Naive B cell (primary cell): Measurements from ENCODE around the gene BCL11A. TPM values are rescaled to one million over a fixed set of nuclear protein-coding genes. Genes with fewer than 3 reads are reported as not detected.
"Not testable (repeated sequence)": the region's sequence is repeated elsewhere in the genome, so short reads cannot be mapped to it uniquely, and the experiment has no call there.

Experiments
- ATAC-seq, 2 donors: fragments of 150-1000 bp; cut with Tn5 transposase; 2 replicates each; pipeline ENCODE4 v1.10.0; 2021; ENCODE audit warnings: low read depth in 2 of 2, mild to moderate bottlenecking in 2 of 2, moderate library complexity in 2 of 2
- DNase-seq: peaks from one replicate; pipeline ENCODE4 v3.0.0; 2022
- H3K27ac Mint-ChIP-seq, 6 donors: one replicate each; pipeline ENCODE4 v1.8.0; 2020 to 2022; ENCODE audit warnings: mild to moderate bottlenecking in 6 of 6, mixed read lengths in 6 of 6, moderate library complexity in 5 of 6, inconsistent platforms in 2 of 6
- H3K27me3 Mint-ChIP-seq, 3 donors: one replicate each; pipeline ENCODE4 v1.8.0; 2021 to 2022; ENCODE audit warnings: mixed read lengths in 3 of 3, mild to moderate bottlenecking in 1 of 3
- H3K36me3 Mint-ChIP-seq, 2 donors: one replicate each; pipeline ENCODE4 v1.8.0; 2020 to 2022; ENCODE audit warnings: mixed read lengths in 2 of 2, inconsistent platforms in 1 of 2, mild to moderate bottlenecking in 1 of 2
- H3K4me1 Mint-ChIP-seq, 3 donors: one replicate each; pipeline ENCODE4 v1.8.0; 2020 to 2022; ENCODE audit warnings: mixed read lengths in 3 of 3, inconsistent platforms in 1 of 3, mild to moderate bottlenecking in 1 of 3, moderate library complexity in 1 of 3
- H3K4me3 Mint-ChIP-seq, 8 donors: one replicate each; pipeline ENCODE4 v1.8.0; 2020 to 2022; ENCODE audit warnings: mild to moderate bottlenecking in 8 of 8, mixed read lengths in 8 of 8, moderate library complexity in 8 of 8, inconsistent platforms in 2 of 8
- H3K9me3 Mint-ChIP-seq, 7 donors: one replicate each; pipeline ENCODE4 v1.8.0; 2020 to 2022; ENCODE audit warnings: mixed read lengths in 7 of 7, mild to moderate bottlenecking in 5 of 7, inconsistent platforms in 2 of 7, moderate library complexity in 1 of 7
- polyA plus RNA-seq, 6 donors: library from polyadenylated mRNA; unstranded; fragments of 300-500 nt; fragmentation: Illumina TruSeq; gene quantifications; one replicate each; pipeline ENCODE4 v1.2.3, GENCODE V29; 2021; ENCODE audit warnings: low read depth in 6 of 6

BCL11A gene
- polyA plus RNA-seq, 6 donors from 2014 or later = 152 to 246 (median 192) TPM

GRCh38 chr2:60432035-60432601 is 121.3 kb downstream of the BCL11A start:
- Mint-ChIP-seq H3K9me3 (peaks cover 0 to 4% (median 0%) of the 10 kb centered on the region in 7 donors), H3K27ac (peak overlapping the region in 3 of 6 donors; percentile 34 to 61 (median 58)), H3K27me3 (no peaks in the 10 kb centered on the region), H3K4me1 (peaks cover 21 to 56% (median 44%) of the 10 kb centered on the region in 3 donors), H3K36me3 (no peaks in the 10 kb centered on the region), H3K4me3 (no peak overlapping the region)
- no peak for DNase-seq
- no peak for ATAC-seq

GRCh38 chr2:60429681-60430080 is 123.8 kb downstream of the BCL11A start:
- no peak for ATAC-seq

DNA sequence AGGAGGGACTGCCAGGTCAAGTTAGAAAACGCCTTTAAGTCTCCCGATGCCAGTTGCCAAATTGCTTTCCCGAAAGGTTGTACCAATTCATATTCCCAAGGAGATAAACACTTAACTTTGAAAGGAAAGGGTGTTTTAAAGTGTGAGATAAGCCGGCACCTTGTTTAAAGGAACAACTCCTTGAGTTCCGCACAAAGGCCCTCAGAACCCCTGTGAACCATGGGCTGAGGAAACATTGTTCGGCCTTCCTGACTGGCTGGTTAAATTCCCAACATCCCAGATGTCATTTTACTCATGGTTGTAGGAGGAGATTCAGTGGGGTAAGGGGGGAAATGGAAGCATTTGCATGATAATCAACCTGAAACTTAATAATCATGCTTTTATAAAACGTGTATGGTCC is 126.6 kb downstream of the BCL11A start:
- no peaks in the 10 kb centered on the region for H3K27me3 Mint-ChIP-seq
- peaks cover 10 to 30% (median 25%) of the 10 kb centered on the region in 3 donors for H3K4me1 Mint-ChIP-seq
- DNase-seq = no peak
- peaks cover 0 to 6% (median 0%) of the 10 kb centered on the region in 7 donors for H3K9me3 Mint-ChIP-seq
- ATAC-seq = no peak
- no peak overlapping the region for H3K4me3 Mint-ChIP-seq
- H3K27ac Mint-ChIP-seq = peak overlapping the region in 1 of 6 donors; percentile 78
- no peaks in the 10 kb centered on the region for H3K36me3 Mint-ChIP-seq

More at GRCh38 chr2:60429681-60430080, 123.8 kb downstream of the BCL11A start:
- Mint-ChIP-seq H3K4me3 (no peak overlapping the region), H3K9me3 (peaks cover 0 to 4% (median 0%) of the 10 kb centered on the region in 7 donors), H3K27me3 (no peaks in the 10 kb centered on the region), H3K27ac (peak overlapping the region in 1 of 6 donors; percentile 52), H3K36me3 (no peaks in the 10 kb centered on the region), H3K4me1 (peaks cover 23 to 44% (median 24%) of the 10 kb centered on the region in 3 donors)
- DNase-seq = no peak

- no peak for DNase-seq
- H3K4me3 Mint-ChIP-seq = no peak overlapping the region
- H3K27me3 Mint-ChIP-seq = no peaks in the 10 kb centered on the region
Observed at GRCh38 chr2:60426341-60426740, 127.1 kb downstream of the BCL11A start.

DNA sequence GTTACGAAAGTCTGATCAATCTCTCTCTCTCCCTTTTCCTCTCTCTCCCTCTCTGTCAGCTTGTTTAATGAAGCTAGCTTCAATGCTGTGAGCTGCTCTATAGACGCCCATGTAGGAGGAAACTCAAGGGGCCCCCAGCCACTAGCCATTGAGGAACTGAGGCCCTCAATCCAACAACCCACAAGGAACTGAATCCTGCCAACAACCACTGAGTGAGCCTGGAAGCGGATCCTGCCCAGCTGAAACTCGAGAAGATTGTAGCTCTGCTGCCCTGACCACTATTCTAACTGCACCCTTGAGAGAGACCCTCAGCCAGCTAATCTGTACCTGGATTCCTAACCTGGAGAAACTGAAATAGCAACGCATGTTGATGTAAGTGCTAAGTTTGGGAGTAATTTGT is 129.2 kb downstream of the BCL11A start:
- no peaks in the 10 kb centered on the region for H3K36me3 Mint-ChIP-seq
- peaks cover 3 to 29% (median 22%) of the 10 kb centered on the region in 3 donors for H3K4me1 Mint-ChIP-seq
- DNase-seq (no peak), ATAC-seq (no peak)
- no peak overlapping the region for H3K4me3 Mint-ChIP-seq
- H3K27ac Mint-ChIP-seq = peak overlapping the region in 3 of 6 donors; percentile 5 to 46 (median 17)
- peaks cover 0 to 6% (median 0%) of the 10 kb centered on the region in 7 donors for H3K9me3 Mint-ChIP-seq
- no peaks in the 10 kb centered on the region for H3K27me3 Mint-ChIP-seq

More at GRCh38 chr2:60426341-60426740, 127.1 kb downstream of the BCL11A start:
- Mint-ChIP-seq H3K4me1 (peaks cover 10 to 29% (median 25%) of the 10 kb centered on the region in 3 donors), H3K9me3 (peaks cover 0 to 6% (median 0%) of the 10 kb centered on the region in 7 donors), H3K36me3 (no peaks in the 10 kb centered on the region), H3K27ac (no peak overlapping the region)
- no peak for ATAC-seq

GRCh38 chr2:60423505-60423904 is 129.9 kb downstream of the BCL11A start:
- H3K4me1 Mint-ChIP-seq = peaks cover 10 to 34% (median 28%) of the 10 kb centered on the region in 3 donors
- no peaks in the 10 kb centered on the region for H3K27me3 Mint-ChIP-seq
- no peak overlapping the region for H3K4me3 Mint-ChIP-seq
- ATAC-seq = no peak
- no peak for DNase-seq
- no peaks in the 10 kb centered on the region for H3K36me3 Mint-ChIP-seq
- no peak overlapping the region for H3K27ac Mint-ChIP-seq
- H3K9me3 Mint-ChIP-seq = peaks cover 0 to 6% (median 0%) of the 10 kb centered on the region in 7 donors

DNA sequence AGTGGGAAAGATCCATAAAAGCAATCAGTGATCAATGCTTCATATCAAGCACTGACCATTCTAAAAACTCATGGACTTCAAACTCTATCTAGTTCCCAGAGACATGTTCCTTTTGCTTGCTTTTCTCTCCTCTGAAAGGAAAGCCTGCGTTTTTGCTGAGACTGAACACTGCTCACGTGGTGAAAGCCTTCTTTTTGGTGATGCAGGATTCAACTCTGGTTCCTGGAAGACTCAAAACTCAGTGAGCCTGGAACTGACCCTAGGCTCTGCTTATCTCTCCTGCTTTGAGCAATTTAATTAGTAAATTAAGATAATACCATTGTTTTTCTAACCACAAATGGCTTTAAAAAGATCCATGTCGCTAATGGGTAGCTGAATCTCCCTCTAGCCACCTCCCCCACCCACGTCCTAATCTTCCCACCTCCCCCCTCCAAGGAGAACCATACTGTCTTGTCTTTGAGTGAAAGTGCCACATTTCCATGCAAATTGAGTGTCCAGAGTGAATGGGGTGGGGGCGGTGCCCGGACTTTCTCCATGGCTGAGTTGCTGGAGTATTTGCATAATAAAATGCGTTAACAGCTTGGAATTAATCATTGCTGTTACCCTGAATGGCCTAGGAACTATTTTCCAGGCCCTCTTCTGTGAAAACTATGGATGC is 130.5 kb downstream of the BCL11A start:
- ATAC-seq (no peak), DNase-seq (no peak)
- Mint-ChIP-seq H3K27ac (no peak overlapping the region), H3K4me3 (no peak overlapping the region), H3K27me3 (no peaks in the 10 kb centered on the region), H3K36me3 (no peaks in the 10 kb centered on the region), H3K4me1 (peaks cover 15 to 34% (median 31%) of the 10 kb centered on the region in 3 donors), H3K9me3 (peaks cover 0 to 6% (median 0%) of the 10 kb centered on the region in 7 donors)

- not testable (repeated sequence) for H3K27me3 Mint-ChIP-seq, H3K9me3 Mint-ChIP-seq, H3K36me3 Mint-ChIP-seq, ATAC-seq, DNase-seq
- Mint-ChIP-seq H3K4me3 (peak overlapping the region in 1 of 8 donors; percentile 37), H3K27ac (peak overlapping the region in 4 of 6 donors; percentile 49 to 72 (median 54)), H3K4me1 (peaks cover 53 to 70% (median 66%) of the 10 kb centered on the region in 3 donors)
Observed at GRCh38 chr2:60417210-60417609, 136.2 kb downstream of the BCL11A start.

GRCh38 chr2:60416221-60417008 is 137.0 kb downstream of the BCL11A start:
- no peaks in the 10 kb centered on the region for H3K27me3 Mint-ChIP-seq
- peak overlapping the region; percentile 12 to 81 (median 50) for H3K27ac Mint-ChIP-seq
- DNase-seq (no peak), ATAC-seq (no peak)
- no peaks in the 10 kb centered on the region for H3K9me3 Mint-ChIP-seq
- H3K4me1 Mint-ChIP-seq = peaks cover 60 to 78% (median 74%) of the 10 kb centered on the region in 3 donors
- peak overlapping the region in 4 of 8 donors; percentile 2 to 65 (median 46) for H3K4me3 Mint-ChIP-seq
- H3K36me3 Mint-ChIP-seq = no peaks in the 10 kb centered on the region

DNA sequence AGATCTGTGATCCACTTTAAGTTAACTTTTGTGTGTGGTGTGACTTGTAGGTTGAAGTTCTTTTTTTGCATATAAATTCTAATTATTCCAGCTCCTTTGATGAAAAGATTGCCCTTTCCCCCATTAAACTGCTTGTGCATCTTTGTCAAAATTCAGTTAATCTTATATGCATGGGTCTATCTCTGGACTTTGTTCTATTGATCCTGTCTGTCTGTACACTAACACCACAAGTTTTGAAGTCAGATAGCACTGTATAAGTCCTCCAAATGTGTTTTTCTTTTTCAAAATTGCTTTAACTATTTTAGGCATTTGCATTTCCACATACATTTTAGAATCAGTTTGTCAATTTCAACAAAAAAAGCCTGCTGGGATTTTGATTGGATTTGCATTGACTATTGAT is 137.6 kb downstream of the BCL11A start:
- H3K4me1 Mint-ChIP-seq = peaks cover 64 to 82% (median 80%) of the 10 kb centered on the region in 3 donors
- no peaks in the 10 kb centered on the region for H3K27me3 Mint-ChIP-seq
- ATAC-seq (no peak), DNase-seq (no peak)
- H3K4me3 Mint-ChIP-seq = peak overlapping the region in 1 of 8 donors; percentile 2
- no peaks in the 10 kb centered on the region for H3K9me3 Mint-ChIP-seq
- H3K36me3 Mint-ChIP-seq = no peaks in the 10 kb centered on the region
- H3K27ac Mint-ChIP-seq = peak overlapping the region in 5 of 6 donors; percentile 12 to 85 (median 43)

GRCh38 chr2:60414495-60415138 is 138.8 kb downstream of the BCL11A start:
- no peaks in the 10 kb centered on the region for H3K36me3 Mint-ChIP-seq
- H3K4me3 Mint-ChIP-seq = peak overlapping the region in 5 of 8 donors; percentile 43 to 86 (median 74)
- no peaks in the 10 kb centered on the region for H3K27me3 Mint-ChIP-seq
- peak overlapping the region; percentile 86 to 97 (median 95) for H3K27ac Mint-ChIP-seq
- DNase-seq (no peak), ATAC-seq (no peak)
- H3K9me3 Mint-ChIP-seq = no peaks in the 10 kb centered on the region
- peaks cover 71 to 91% (median 90%) of the 10 kb centered on the region in 3 donors for H3K4me1 Mint-ChIP-seq

GRCh38 chr2:60413814-60414168 is 139.7 kb downstream of the BCL11A start:
- peak; percentile 86 to 88 for ATAC-seq
- Mint-ChIP-seq H3K27ac (peak overlapping the region; percentile 86 to 97 (median 95)), H3K9me3 (no peaks in the 10 kb centered on the region), H3K4me1 (peaks cover 72 to 94% (median 91%) of the 10 kb centered on the region in 3 donors), H3K4me3 (peak overlapping the region; percentile 43 to 89 (median 69)), H3K27me3 (no peaks in the 10 kb centered on the region), H3K36me3 (no peaks in the 10 kb centered on the region)
- DNase-seq = peak; percentile 77
